ENCODE data around the gene PRKG1.

DNA sequence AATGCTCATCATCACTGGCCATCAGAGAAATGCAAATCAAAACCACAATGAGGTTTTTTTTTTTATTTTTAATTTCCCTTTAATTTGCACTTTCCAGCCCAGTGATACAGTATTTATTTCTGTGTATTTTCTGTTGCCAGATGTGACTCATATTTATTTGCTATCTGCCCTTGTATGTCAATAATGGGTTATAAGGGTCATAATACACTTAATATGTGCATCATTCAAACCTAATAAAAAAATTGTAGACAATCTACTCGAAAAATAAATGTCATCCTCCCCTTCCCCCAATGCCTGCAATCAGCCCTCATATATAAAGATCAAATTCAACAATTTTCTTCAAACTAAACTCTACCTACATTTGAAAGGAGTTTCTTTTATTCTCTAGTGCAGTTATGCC lies 470.6 kb downstream of the PRKG1 start:
- TF ChIP-seq RELA (CRISPR knock-in tag; IDR thresholded peaks at IDR 0.05; ENCODE audit: borderline replicate concordance) = no peak
- no peak for TF ChIP-seq CREB1 (CRISPR knock-in tag; IDR thresholded peaks at IDR 0.05)
- TF ChIP-seq, protein P1, sequence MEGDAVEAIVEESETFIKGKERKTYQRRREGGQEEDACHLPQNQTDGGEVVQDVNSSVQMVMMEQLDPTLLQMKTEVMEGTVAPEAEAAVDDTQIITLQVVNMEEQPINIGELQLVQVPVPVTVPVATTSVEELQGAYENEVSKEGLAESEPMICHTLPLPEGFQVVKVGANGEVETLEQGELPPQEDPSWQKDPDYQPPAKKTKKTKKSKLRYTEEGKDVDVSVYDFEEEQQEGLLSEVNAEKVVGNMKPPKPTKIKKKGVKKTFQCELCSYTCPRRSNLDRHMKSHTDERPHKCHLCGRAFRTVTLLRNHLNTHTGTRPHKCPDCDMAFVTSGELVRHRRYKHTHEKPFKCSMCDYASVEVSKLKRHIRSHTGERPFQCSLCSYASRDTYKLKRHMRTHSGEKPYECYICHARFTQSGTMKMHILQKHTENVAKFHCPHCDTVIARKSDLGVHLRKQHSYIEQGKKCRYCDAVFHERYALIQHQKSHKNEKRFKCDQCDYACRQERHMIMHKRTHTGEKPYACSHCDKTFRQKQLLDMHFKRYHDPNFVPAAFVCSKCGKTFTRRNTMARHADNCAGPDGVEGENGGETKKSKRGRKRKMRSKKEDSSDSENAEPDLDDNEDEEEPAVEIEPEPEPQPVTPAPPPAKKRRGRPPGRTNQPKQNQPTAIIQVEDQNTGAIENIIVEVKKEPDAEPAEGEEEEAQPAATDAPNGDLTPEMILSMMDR (IDR thresholded peaks at IDR 0.05) = no peak

Data from WTC11 (cell line).